ENCODE measurements around the gene MTM1. TPM values are rescaled to one million over a fixed set of nuclear protein-coding genes. Genes with fewer than 3 reads are reported as not detected.
A peak's percentile ranks its signal among the peaks of the same experiment; 100 is the strongest.

The MTM1 gene
- total and polyA plus RNA-seq, 8 donors: 11.0 to 21.9 (median 13.6) TPM

DNA sequence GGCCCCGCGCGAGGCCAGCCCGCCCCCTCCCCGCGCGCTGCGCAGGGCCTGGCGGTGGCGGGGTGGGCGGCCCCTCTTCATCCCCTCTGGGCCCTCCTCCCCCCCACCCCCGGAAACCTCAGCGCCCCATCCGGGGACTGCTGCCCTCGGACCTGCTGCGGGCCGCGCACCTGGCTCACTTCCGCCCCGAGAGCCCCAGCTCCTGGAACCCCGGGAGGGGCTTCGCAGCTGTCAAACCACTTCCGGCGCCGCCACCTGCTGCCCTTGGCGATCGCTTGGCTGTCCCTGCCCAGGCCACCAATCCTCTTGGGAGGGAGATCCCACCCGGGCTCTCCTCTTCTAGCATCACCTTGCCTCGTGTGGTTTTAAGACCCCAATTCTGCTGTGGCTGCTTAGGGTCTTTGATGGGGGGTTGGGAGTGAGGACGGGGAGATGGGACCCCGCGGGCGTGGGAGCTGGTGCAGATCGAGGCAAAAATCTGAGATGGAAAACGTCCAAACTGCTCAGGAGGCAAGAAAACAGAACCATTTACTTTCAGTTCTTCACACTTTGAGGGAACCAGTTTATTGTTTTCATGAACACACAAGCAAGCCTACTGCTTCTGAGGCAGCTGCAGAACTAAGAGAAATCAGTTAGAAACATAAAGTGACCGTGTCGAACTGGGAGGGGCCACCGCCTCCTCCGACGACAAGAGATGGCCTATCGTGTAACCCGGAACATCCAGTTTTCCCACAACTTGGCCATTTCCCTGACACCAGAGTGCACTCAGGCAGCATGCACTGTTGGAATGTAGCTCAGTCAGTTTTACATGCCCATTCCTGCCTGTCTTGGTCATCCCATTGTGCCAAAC is 125.5 kb downstream of the MTM1 start:
- DNase-seq (peak in 3 of 4 donors; percentile 43 to 86 (median 64)), ATAC-seq (peak; percentile 82)
- H3K27ac ChIP-seq: peak overlapping the region; percentile 77 to 85

GRCh38 chrX:150694738-150695410 is 126.5 kb downstream of the MTM1 start:
- Histone ChIP-seq H3K27ac (peak overlapping the region in 1 of 2 donors; percentile 85), H3K36me3 (no peaks in the 10 kb centered on the region), H3K27me3 (no peaks in the 10 kb centered on the region), H3K9me3 (no peaks in the 10 kb centered on the region), H3K4me1 (peaks cover 0 to 23% of the 10 kb centered on the region in 2 donors), H3K4me3 (no peak overlapping the region)
- intact Hi-C loops (cut with DNase I): no loop called here
- DNase-seq (no peak), ATAC-seq (peak; percentile 9)
- TF ChIP-seq CTCF (IDR thresholded peaks at IDR 0.05): no peak

More for the DNA sequence above, 125.5 kb downstream of the MTM1 start:
- Histone ChIP-seq H3K4me3 (peak overlapping the region; percentile 32 to 48), H3K27me3 (no peaks in the 10 kb centered on the region), H3K36me3 (no peaks in the 10 kb centered on the region), H3K9me3 (no peaks in the 10 kb centered on the region), H3K4me1 (peaks cover 0 to 23% of the 10 kb centered on the region in 2 donors)
- intact Hi-C loops (cut with DNase I): no loop called here
- no peak for TF ChIP-seq CTCF (IDR thresholded peaks at IDR 0.05)

DNA sequence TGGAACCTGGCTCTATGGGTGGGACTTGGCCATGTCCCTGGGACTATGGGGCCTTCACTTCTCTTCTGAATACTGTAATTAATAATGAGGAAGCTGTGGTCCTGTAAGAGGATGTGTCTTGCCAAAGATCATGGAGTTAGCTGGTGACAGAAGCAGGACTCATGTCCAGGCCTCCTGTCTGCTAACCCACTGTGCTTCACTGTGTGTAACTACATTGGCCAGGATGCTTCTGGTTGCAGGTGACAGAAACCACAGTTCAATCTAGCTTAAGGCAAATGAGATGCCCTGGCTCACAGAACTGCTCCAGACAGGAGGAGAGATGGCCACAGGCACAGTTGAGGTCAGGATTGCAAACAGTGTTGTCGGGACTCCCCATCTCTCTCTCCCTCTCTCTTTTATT is 127.9 kb downstream of the MTM1 start:
- peak overlapping the region in 1 of 2 donors; percentile 53 for H3K27ac ChIP-seq
- H3K4me1 ChIP-seq: peaks cover 0 to 23% of the 10 kb centered on the region in 2 donors
- no peaks in the 10 kb centered on the region for H3K9me3 ChIP-seq
- no peak for TF ChIP-seq CTCF (IDR thresholded peaks at IDR 0.05)
- H3K36me3 ChIP-seq: no peaks in the 10 kb centered on the region
- no peak overlapping the region for H3K4me3 ChIP-seq
- ATAC-seq (no peak), DNase-seq (no peak)
- no peaks in the 10 kb centered on the region for H3K27me3 ChIP-seq
- intact Hi-C loops (cut with DNase I): no loop called here

- Histone ChIP-seq H3K27me3 (no peaks in the 10 kb centered on the region), H3K4me3 (no peak overlapping the region), H3K27ac (peak overlapping the region in 1 of 2 donors; percentile 53), H3K4me1 (peaks cover 0 to 23% of the 10 kb centered on the region in 2 donors), H3K9me3 (no peaks in the 10 kb centered on the region), H3K36me3 (no peaks in the 10 kb centered on the region)
- ATAC-seq (no peak), DNase-seq (no peak)
- intact Hi-C loops (cut with DNase I): no loop called here
- no peak for TF ChIP-seq CTCF (IDR thresholded peaks at IDR 0.05)
Observed at GRCh38 chrX:150696866-150697265, 128.4 kb downstream of the MTM1 start.

DNA sequence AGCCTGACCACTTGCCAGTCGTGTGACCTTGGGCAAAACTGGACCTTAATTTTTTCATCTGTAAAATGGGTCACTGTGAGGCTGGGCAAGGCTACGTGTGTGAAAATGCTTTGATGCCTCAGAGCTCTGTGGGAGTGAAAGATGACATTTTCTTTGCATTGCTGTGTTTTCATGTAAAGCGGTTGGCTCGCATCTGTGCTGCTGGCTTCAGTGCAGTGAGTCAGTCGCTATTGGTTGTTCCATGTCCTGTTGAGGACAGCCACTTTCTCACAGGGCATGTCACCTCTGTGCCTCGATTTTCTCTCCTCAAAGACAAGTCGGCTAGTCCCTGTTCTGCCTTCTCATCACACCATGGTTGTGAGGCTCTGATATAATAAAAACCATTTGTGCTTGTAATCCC is 129.2 kb downstream of the MTM1 start:
- intact Hi-C loops (cut with DNase I): no loop called here
- no peaks in the 10 kb centered on the region for H3K36me3 ChIP-seq

More for the DNA sequence above, 129.2 kb downstream of the MTM1 start:
- H3K4me3 ChIP-seq: no peak overlapping the region
- peaks cover 0 to 19% of the 10 kb centered on the region in 2 donors for H3K4me1 ChIP-seq
- DNase-seq: no peak
- no peak for ATAC-seq
- H3K27me3 ChIP-seq: no peaks in the 10 kb centered on the region
- no peak overlapping the region for H3K27ac ChIP-seq
- TF ChIP-seq CTCF (IDR thresholded peaks at IDR 0.05): no peak
- no peaks in the 10 kb centered on the region for H3K9me3 ChIP-seq
